GM23338 (cell line): ENCODE results near the gene SLC35E2B. TPM values are rescaled to one million over a fixed set of nuclear protein-coding genes. Genes with fewer than 3 reads are reported as not detected.

ENCODE experiments used
- ATAC-seq: fragments of 200-7000 bp; cut with Tn5 transposase; 3 replicates; pipeline ENCODE4 v1.9.1; 2020
- DNase-seq: peaks from one replicate; pipeline ENCODE4 v3.0.0-alpha.2; 2015; ENCODE audit warnings: low spot score
- H2AFZ ChIP-seq: fragments of 200-600 bp; sonication (generic); 2 replicates; pipeline ENCODE4 v1.8.0; 2016; ENCODE audit warnings: antibody characterized with exemption, mild to moderate bottlenecking, moderate library complexity
- H3F3A ChIP-seq: fragments of 200-600 bp; sonication (generic); replicated peaks from 2 replicates; pipeline ENCODE4 v1.8.0; 2017; ENCODE audit warnings: antibody characterized with exemption, mixed run types, low read depth
- H3K27ac ChIP-seq: fragments of 200-600 bp; sonication (generic); 2 replicates; pipeline ENCODE4 v1.6.1; 2016; ENCODE audit warnings: low read depth
- H3K27me3 ChIP-seq: fragments of 200-600 bp; sonication (generic); 2 replicates; pipeline ENCODE4 v1.8.0; 2016; ENCODE audit warnings: mild to moderate bottlenecking, mixed run types, moderate library complexity; ENCODE audit not compliant: insufficient read depth
- H3K36me3 ChIP-seq: fragments of 200-600 bp; sonication (generic); 2 replicates; pipeline ENCODE4 v1.8.0; 2016; ENCODE audit warnings: mild to moderate bottlenecking; ENCODE audit not compliant: insufficient read depth
- H3K4me1 ChIP-seq: fragments of 200-600 bp; sonication (generic); 2 replicates; pipeline ENCODE4 v1.8.0; 2016; ENCODE audit warnings: mild to moderate bottlenecking, moderate library complexity; ENCODE audit not compliant: insufficient read depth
- H3K4me2 ChIP-seq: fragments of 200-600 bp; sonication (generic); 2 replicates; pipeline ENCODE4 v1.7.1; 2017; ENCODE audit warnings: mixed run types
- H3K4me3 ChIP-seq: fragments of 200-600 bp; sonication (generic); 2 replicates; pipeline ENCODE4 v1.6.1; 2016; ENCODE audit warnings: mixed run types
- H3K79me2 ChIP-seq: fragments of 200-600 bp; sonication (generic); replicated peaks from 2 replicates; pipeline ENCODE4 v1.8.0; 2017; ENCODE audit warnings: mild to moderate bottlenecking; ENCODE audit not compliant: insufficient read depth
- H3K9me2 ChIP-seq: fragments of 200-600 bp; sonication (generic); 2 replicates; pipeline ENCODE4 v1.8.0; 2017; ENCODE audit not compliant: insufficient read depth
- H4K20me1 ChIP-seq: fragments of 200-600 bp; sonication (generic); replicated peaks from 2 replicates; pipeline ENCODE4 v1.8.0; 2017; ENCODE audit warnings: mild to moderate bottlenecking; ENCODE audit not compliant: insufficient read depth
- H3K27ac Mint-ChIP-seq: 2 replicates; pipeline ENCODE4 v1.8.0; 2020; ENCODE audit warnings: inconsistent platforms, mild to moderate bottlenecking, moderate library complexity, mixed read lengths
- H3K27me3 Mint-ChIP-seq: 3 replicates; pipeline ENCODE4 v1.8.0; 2022; ENCODE audit warnings: low read depth, mild to moderate bottlenecking, moderate library complexity, mixed read lengths, inconsistent platforms; ENCODE audit not compliant: insufficient read depth, poor library complexity
- H3K36me3 Mint-ChIP-seq: 3 replicates; pipeline ENCODE4 v1.8.0; 2021; ENCODE audit warnings: low read depth, mild to moderate bottlenecking, inconsistent platforms, moderate library complexity, mixed read lengths
- H3K4me1 Mint-ChIP-seq: 3 replicates; pipeline ENCODE4 v1.8.0; 2020; ENCODE audit warnings: mild to moderate bottlenecking, inconsistent platforms, mixed read lengths
- H3K4me3 Mint-ChIP-seq: 3 replicates; pipeline ENCODE4 v1.8.0; 2021; ENCODE audit warnings: moderate library complexity, mild to moderate bottlenecking, inconsistent platforms, mixed read lengths
- H3K9me3 Mint-ChIP-seq: 3 replicates; pipeline ENCODE4 v1.8.0; 2020; ENCODE audit warnings: moderate library complexity, mild to moderate bottlenecking, inconsistent platforms, mixed read lengths
- CREB1 ChIP-seq: fragments of 250-450 bp; sonication (Bioruptor Pico); IDR thresholded peaks from 2 replicates; pipeline ENCODE4 v1.5.0; 2020; ENCODE audit warnings: low read depth, mild to moderate bottlenecking, moderate library complexity
- CTCF ChIP-seq, 2 experiments: fragments of 200-600 bp in 1 of 2; sonication (generic) in 1 of 2; conservative IDR thresholded peaks; 2 replicates each; pipeline versions ENCODE4 v1.5.1 to v1.6.1; 2016 to 2017; ENCODE audit warnings: antibody characterized with exemption in 2 of 2, low read depth in 2 of 2, mild to moderate bottlenecking in 2 of 2, moderate library complexity in 1 of 2
- ETS1 ChIP-seq: IDR thresholded peaks from 2 replicates; pipeline ENCODE4 v1.6.1; 2016; ENCODE audit warnings: antibody characterized with exemption
- EZH2 ChIP-seq: fragments of 200-600 bp; sonication (generic); IDR thresholded peaks from one replicate; pipeline ENCODE4 v1.8.0; 2017; ENCODE audit warnings: antibody characterized with exemption, mild to moderate bottlenecking, low read depth; ENCODE audit not compliant: unreplicated experiment
- EZH2phosphoT487 ChIP-seq: fragments of 200-600 bp; sonication (generic); IDR thresholded peaks from one replicate; pipeline ENCODE4 v1.8.1; 2018; ENCODE audit warnings: antibody characterized with exemption; ENCODE audit not compliant: unreplicated experiment
- JUNB ChIP-seq: IDR thresholded peaks from one replicate; pipeline ENCODE4 v1.6.1; 2016; ENCODE audit warnings: antibody characterized with exemption; ENCODE audit not compliant: unreplicated experiment
- NANOG ChIP-seq: IDR thresholded peaks from 2 replicates; pipeline ENCODE4 v1.6.1; 2016; ENCODE audit warnings: antibody characterized with exemption, borderline replicate concordance
- POLR2AphosphoS5 ChIP-seq: IDR thresholded peaks from 2 replicates; pipeline ENCODE4 v1.6.1; 2016; ENCODE audit warnings: antibody characterized with exemption, low read depth
- STAT1 ChIP-seq: IDR thresholded peaks from one replicate; pipeline ENCODE4 v1.6.1; 2016; ENCODE audit warnings: antibody characterized with exemption; ENCODE audit not compliant: unreplicated experiment
- ZNF114 ChIP-seq: fragments of 250-450 bp; sonication (Bioruptor Pico); IDR thresholded peaks from 2 replicates; pipeline ENCODE4 v1.5.0; 2020; ENCODE audit warnings: mild to moderate bottlenecking, moderate library complexity
- ZNF331 ChIP-seq: fragments of 250-450 bp; sonication (Bioruptor Pico); IDR thresholded peaks from 2 replicates; pipeline ENCODE4 v1.5.0; 2020; ENCODE audit warnings: low read depth, mild to moderate bottlenecking, moderate library complexity
- ZNF462 ChIP-seq: fragments of 250-450 bp; sonication (Bioruptor Pico); IDR thresholded peaks from 2 replicates; pipeline ENCODE4 v1.5.0; 2020; ENCODE audit warnings: mild to moderate bottlenecking, moderate library complexity
- polyA plus RNA-seq: library from polyadenylated mRNA; unstranded; fragments of >200 nt; fragmentation: Nextera tagmentation; extraction: Ambion mirVana; gene quantifications from 2 replicates; pipeline ENCODE4 v1.2.1, GENCODE V29; 2016
- total RNA-seq: library from RNA; depleted of rRNA; stranded (reverse); fragments of >200 nt; shearing (Covaris generic); gene quantifications from 2 replicates; pipeline ENCODE4 v1.2.3, GENCODE V29; 2014
- TF ChIP-seq, protein P1 (sequence below): IDR thresholded peaks from one replicate; pipeline ENCODE4 v1.6.1; 2018; ENCODE audit warnings: antibody characterized with exemption; ENCODE audit not compliant: unreplicated experiment

Gene SLC35E2B
- total and polyA plus RNA-seq, 2 experiments from 2014 or later = 16.8 to 63.0 TPM

DNA sequence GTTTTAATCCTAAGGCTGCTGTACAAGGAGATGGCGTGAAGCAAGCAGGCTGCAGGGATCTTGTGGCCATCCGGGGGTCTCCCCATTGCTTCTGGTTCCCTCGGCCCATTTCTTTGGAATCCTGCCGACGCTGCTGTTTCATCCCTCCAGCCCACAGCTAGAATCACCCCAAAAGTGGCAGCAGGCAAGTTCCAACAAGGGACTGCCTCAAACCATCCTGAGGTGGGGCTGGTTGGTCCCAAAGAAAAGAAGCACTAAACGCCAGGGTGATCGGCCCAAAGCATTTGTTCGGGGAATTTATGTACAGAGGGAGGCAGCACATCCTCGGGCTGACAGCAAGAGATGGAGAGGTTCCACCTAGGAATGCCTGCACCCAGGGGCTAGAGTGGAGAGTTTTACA, 81.8 kb downstream of the SLC35E2B start:
- peaks cover 2% of the 10 kb centered on the region; the same call in 2 of the 3 replicates for H3K36me3 Mint-ChIP-seq
- H3K27ac Mint-ChIP-seq = no peak overlapping the region
- no peaks in the 10 kb centered on the region for H3K9me3 Mint-ChIP-seq
- peaks cover 16% of the 10 kb centered on the region; the same call in 1 of the 2 replicates for H3K79me2 ChIP-seq
- DNase-seq (no peak), ATAC-seq (no peak)
- H3K27me3 Mint-ChIP-seq = peaks cover 8% of the 10 kb centered on the region
- H3K27ac ChIP-seq = no peak overlapping the region
- H3K36me3 ChIP-seq = no peaks in the 10 kb centered on the region
- H3K4me2 ChIP-seq = no peak overlapping the region
- H2AFZ ChIP-seq = no peak overlapping the region
- H3K4me1 ChIP-seq = 0 out of 2 replicates have a peak, but pooled peaks cover 6% of the 10 kb centered on the region
- H3K27me3 ChIP-seq = no peaks in the 10 kb centered on the region
- no peak overlapping the region for H3K4me3 Mint-ChIP-seq
- peaks cover 5% of the 10 kb centered on the region; the same call in 1 of the 2 replicates for H4K20me1 ChIP-seq
- H3K4me3 ChIP-seq = no peak overlapping the region
- H3K9me2 ChIP-seq = no peaks in the 10 kb centered on the region
- H3K4me1 Mint-ChIP-seq = peaks cover 19% of the 10 kb centered on the region
- 0 out of 2 replicates have a peak, but pooled peaks cover 11% of the 10 kb centered on the region for H3F3A ChIP-seq
- TF ChIP-seq ZNF114 = no peak
- no peak for TF ChIP-seq ETS1
- TF ChIP-seq ZNF331 = no peak
- TF ChIP-seq JUNB = no peak
- TF ChIP-seq, protein P1, sequence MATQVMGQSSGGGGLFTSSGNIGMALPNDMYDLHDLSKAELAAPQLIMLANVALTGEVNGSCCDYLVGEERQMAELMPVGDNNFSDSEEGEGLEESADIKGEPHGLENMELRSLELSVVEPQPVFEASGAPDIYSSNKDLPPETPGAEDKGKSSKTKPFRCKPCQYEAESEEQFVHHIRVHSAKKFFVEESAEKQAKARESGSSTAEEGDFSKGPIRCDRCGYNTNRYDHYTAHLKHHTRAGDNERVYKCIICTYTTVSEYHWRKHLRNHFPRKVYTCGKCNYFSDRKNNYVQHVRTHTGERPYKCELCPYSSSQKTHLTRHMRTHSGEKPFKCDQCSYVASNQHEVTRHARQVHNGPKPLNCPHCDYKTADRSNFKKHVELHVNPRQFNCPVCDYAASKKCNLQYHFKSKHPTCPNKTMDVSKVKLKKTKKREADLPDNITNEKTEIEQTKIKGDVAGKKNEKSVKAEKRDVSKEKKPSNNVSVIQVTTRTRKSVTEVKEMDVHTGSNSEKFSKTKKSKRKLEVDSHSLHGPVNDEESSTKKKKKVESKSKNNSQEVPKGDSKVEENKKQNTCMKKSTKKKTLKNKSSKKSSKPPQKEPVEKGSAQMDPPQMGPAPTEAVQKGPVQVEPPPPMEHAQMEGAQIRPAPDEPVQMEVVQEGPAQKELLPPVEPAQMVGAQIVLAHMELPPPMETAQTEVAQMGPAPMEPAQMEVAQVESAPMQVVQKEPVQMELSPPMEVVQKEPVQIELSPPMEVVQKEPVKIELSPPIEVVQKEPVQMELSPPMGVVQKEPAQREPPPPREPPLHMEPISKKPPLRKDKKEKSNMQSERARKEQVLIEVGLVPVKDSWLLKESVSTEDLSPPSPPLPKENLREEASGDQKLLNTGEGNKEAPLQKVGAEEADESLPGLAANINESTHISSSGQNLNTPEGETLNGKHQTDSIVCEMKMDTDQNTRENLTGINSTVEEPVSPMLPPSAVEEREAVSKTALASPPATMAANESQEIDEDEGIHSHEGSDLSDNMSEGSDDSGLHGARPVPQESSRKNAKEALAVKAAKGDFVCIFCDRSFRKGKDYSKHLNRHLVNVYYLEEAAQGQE = no peak
- TF ChIP-seq POLR2AphosphoS5 = no peak
- TF ChIP-seq EZH2 = no peak
- no peak for TF ChIP-seq EZH2phosphoT487
- no peak for TF ChIP-seq CTCF (conservative IDR thresholded peaks at IDR 0.05; ENCODE audit: low read depth in 2 of 2)
- TF ChIP-seq CREB1 (CRISPR knock-in tag) = no peak
- TF ChIP-seq ZNF462 = no peak
- TF ChIP-seq NANOG = no peak
- TF ChIP-seq STAT1 = no peak
